Stimulated activated CD4-positive, alpha-beta T cell treated with anti-CD3 and anti-CD28 coated beads, Interleukin-15, amount 100 ng/mL, for 48 hours (primary cell): Measurements from ENCODE around the gene TENM4.

Source experiments
- DNase-seq, 2 donors: peaks; one replicate each; pipeline ENCODE4 v3.0.0-alpha.2; 2020; ENCODE audit warnings: low read depth in 2 of 2

TENM4 gene

DNA sequence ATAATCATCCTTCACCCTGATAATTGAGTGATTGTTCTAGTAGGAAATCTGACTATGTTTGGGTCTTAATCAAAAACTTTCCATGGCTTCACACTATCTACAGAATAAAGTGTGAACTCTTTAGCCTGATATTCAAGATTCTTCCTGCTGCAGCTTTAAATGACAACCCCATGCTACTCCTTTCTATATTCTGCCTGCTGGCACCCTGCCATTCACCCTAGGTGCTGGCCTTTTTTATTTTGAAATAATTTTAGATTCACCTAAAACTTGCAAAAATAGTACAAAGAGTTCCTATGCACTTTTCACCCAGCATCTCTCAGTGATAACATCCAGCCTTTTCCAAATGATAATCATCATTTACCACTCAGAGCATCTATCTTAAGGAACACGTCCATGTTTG lies 502.8 kb downstream of the TENM4 start:
- DNase-seq = no peak

DNA sequence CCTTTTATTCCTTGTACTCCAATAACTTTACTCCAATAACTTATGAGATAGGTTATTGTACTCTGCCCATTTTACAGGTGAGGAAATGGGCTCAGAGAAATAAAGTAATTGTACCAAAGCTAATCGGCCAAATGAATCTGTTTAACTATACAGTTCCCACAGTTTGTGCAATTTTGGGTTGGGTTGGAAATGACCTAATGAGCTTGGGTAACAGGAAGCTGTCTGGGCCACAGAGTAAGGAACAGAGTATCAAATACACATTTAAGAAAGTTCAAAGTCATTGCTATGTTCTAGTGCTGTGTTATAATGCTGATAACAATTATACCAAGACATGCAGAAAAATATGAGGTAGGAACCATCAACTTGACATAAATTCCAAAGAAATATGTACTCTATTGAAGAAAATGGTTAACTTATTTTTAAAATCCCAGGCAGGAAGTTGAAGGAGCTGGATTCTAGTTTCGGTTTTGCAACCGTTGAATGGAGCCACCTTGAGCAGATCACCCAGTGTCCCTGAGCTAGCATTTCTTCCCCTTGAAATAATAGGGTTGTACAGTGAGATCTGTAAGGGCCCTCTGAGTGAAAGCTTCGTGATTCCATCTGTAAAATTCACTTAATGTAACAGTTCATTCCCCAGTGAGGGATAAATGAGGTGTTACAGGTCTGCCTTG lies 505.3 kb downstream of the TENM4 start:
- DNase-seq = no peak

DNA sequence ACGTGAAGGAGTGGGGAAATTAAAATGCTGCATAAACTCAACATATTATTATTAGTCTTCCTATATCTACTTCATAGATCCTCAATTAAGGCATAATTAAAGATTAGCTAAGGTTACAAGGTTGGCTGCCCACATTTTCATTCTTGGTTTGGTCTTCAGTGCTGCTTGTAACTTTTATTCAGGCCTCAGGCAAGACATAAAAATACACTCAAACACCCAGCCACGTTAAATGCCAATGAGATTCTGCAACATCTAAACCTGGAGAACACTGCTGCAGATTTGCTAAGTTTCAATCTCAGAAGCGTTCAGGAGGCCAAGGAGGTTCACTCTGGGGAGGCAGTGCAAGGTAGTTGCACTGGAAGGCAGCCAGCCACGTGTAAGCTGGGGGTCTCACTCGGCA lies 507.5 kb downstream of the TENM4 start:
- no peak for DNase-seq

DNA sequence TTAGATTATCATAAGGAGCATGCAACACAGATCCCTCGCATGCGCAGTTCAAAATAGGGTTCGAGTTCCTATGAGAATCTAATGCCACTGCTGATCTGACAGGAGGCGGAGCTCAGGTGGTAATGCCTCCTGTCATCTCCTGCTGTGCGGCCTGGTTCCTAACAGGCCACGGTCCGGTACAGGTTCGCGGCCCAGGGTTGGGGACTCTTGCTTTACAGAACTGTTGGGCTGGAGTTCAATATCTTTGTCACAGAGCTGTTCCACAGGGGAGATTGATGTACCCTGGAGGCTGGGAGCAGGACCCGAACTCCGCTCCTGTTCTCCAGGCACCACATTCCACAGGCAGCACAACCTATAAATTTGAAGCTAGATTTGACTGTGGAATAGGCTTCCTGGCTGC lies 508.1 kb downstream of the TENM4 start:
- DNase-seq = no peak

DNA sequence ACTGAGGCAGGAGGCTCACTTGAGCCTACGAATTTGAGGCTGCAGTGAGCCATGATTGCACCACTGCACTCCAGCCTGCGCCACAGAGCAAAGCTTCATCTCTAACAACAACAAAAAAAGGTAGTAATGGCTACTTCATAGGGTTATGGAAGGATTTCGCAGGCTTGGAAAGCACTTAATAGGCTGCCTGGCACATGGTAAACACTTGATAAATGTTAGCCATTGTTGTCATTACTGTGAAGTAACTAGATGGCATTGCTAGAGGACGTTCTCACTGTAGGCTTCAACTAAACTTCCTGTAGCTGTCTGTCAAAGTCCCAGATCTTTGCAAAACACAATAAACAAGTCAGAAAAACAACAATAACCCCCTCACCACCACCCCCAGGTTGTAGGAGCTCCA lies 508.9 kb downstream of the TENM4 start:
- no peak for DNase-seq

DNA sequence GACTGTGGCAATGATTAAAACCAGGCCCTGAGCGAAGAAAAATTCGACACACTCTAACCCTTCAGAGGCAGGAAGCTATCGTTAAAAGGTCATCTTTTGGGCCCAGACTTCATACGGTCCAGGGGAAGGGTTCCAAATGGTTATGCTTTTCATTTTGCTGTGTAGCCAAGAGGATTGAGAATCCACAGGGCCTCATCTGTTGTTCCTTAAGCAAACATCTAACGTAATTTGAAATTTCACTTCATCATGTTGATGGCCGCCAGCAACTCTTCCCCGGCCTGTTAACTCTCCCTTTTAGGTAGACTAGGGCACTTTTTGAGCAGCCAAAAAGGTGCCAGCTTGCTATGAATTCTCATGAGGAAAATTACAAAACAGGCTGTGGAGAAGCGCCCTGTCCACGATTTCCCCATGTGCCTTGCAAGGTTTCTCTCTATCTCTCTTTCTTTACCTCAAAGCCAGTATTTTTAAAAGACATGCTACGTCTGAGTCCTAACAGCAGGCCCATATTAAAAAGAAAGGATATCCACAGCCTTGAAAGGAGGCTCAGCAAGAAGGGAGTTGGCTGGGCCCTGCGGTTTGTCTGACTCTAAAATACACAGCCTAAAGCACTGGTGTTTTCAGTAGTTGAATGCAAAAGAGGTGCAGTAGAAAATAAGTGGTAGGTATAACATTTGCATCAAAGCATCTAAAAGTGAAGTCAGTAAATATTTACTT lies 509.9 kb downstream of the TENM4 start:
- no peak for DNase-seq

DNA sequence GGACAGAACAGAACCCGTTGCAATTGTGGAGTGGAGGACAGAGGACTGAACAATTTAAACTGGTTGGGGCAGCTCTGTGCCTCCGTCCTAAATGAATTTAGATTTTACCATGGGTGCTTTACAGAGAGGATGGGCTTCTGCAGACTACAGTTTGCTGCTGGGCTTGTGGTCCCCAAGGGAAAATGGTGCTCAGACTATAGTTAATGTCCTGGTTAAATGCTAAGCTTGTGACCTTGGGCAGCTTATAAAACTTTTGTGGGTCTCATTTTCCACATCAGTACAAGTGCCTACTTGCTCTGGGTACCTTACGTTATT lies 511.0 kb downstream of the TENM4 start:
- no peak for DNase-seq

DNA sequence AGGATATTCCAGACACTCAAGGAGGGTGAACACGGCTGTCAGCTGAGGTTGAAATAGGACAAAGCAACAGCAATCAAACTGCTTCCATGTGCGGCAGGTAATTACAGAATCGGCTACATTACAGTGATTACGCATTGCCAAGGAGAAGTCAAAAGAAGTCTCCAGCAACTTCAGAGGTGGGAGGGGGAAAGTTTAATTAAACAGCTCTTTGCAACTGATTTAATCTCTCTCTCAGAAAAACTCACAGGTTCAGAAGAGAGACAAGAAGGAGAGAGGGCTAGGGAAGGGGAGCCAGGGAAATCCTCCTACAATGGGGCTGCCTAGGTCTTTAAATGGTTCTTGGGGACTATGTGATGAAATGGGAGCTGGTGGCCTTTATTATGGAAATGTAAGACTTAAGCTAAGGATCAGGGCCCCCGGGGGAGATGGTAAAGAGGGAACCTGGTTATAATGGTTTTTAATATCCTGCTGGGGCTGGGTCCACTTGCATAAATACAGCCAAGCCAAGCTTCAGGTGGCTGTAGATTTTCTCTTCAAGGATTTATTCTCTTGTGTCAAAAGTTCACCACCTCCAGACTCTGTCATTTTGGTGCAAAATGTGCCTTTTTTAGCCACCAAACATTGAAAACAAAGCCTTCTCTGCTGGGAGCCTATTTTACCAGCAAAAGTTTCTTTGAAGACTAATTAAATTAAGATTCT lies 511.5 kb downstream of the TENM4 start:
- no peak for DNase-seq

DNA sequence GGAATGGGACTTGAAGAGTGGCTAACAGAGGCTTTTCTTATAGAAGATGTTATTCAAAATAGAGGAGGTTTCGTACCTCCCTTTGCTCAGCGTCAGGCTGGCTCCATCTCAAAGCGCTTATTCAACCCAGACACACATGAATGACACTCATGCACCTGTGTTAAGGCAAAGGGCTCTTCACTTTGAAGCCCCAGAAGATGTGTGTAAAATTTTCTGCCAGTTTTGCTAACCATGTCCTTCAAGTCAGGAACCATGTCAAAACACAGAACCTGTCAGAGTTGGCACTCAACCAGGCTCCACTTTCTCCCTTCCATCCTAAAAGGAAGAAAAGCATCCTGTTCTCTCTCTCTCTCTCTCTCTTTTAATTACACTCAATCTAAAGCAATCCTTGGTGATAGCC lies 513.3 kb downstream of the TENM4 start:
- no peak for DNase-seq

DNA sequence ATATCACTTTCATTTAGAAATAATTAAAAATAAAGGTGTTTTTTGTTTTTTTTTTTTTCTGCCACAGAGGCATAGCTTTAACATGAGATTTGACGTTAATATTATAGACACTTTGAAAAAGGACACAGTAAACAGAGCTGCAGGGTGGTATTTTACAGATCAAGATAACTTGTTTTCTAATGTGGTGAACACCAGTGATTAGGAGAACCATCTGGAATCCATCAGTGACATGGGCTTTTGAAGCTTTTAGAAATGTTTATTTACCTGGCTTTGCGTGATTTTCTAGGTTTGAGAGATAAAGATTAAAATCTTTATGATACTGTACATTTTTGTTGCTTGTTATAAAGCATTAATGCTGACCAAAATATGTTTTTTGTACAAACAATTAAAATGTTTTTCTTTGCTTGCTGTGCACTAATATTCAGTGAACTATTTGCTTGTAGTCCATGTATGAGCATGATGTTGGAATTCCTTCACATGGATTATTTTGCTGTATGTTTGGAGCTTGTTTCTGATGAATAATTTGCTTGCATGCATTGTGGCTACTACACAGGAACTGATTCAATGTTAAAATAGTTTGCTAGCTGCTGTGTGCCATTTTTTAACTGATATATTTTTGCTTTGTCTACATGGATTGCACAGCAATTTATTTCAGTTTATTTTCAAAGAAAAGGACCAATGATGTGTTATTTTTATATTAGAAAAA lies 514.0 kb downstream of the TENM4 start:
- no peak for DNase-seq

DNA sequence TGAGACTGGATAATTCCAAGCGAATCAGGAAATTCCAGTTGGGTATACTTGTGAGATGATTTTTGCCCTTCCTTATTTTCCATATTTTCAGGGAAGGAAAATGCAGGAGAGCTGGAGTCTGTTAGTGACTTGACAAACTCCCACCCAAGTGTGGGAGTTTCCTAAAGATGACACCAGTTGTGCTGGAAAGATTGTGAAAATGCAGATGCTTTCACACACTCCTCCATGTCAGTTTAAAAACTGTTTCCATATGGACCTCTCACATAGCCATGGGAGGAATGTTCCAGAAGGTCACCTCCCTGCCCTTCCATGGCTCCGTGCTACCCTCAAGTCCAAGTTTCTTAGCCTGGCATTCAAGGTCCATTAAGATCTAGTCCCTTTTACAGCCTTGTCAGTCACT lies 515.4 kb downstream of the TENM4 start:
- no peak for DNase-seq

DNA sequence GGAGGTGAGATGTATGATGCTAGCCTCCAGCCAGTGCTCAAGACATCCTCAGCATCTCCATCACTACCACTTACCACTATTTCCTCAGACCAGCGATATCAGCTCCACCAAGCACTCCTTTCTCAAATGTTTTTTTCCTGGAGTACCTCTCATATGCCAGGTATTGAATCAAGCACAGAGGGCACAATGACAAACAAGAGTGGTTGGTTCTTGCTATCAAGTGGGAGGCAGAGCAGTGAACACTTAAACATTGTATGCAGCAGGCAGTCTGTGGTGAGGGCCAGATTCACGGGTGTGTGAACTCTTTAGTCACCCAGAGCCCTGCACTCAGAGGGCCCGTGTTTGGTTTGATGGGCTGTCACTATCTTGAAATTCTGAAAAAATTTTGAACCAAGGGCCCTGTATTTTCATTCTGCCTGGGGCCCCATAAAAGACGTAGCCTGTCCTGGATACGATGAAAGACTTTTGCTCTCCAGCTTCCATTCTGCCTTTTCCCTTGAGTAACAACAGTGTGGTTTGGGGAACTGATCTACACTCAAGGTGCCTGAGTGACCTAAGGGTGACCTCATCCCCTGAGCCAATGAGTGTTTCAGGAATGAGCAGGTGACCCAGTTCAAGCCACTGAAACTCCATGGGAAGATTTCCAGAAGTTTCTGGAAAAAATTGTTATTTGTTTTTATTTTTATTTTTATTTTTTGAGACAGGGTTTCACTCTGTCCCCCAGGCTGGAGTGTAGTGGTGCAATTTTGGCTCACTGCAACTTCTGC lies 517.8 kb downstream of the TENM4 start:
- DNase-seq = no peak

DNA sequence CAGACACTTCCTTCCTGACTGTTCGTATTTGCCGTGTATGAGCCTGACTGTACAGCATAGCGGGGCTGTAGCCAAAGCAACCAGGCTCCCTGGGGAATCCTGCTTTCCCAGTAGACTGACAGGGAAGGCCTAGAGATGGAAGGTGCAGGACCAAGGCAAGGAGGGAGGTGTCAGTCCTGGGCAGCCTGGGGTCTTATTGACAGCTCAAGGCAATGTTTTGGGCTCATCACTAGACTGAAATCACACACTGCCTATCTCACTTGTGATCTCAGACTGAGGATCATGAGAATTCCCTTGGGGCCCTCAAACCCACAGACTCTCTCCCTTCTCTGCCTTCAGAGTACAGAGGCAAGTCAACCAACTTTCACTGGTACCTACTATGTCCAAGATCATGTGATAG lies 519.3 kb downstream of the TENM4 start:
- DNase-seq = no peak

DNA sequence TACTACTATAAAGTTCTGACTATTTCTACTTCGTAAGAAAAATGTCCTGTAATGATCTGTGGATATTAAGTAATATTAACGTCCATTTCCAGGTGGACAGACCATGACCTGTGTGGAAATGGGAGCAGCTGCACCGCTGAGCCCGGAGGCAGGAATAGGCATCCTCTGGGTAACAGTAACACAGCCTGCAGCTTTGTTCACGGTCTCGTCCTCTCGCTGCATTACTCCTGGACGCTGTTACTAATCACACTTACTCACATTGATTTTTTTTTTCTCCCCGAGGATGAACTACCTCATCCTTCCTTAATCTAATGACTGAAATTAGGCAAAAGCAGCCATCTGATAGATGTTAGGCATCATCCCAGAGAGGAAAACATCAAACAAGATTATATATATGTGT lies 520.5 kb downstream of the TENM4 start:
- no peak for DNase-seq

DNA sequence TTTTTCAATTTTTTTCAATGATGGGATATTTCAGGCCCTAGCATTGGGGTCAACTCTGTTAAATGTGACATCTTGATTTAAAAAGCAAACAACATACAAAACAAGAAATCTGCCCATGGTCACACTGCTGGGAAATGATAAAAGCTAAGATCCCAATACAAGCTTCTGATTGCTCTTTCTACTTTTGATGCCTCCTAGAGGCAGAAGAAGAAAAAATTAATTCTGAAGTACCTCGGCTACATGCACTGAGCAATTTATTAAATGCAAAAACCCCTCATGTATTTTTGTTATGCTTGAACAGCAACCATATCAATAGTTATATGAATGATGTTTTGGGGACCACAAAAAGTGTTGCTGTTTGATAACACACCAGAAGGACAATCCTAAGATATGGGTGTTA lies 524.1 kb downstream of the TENM4 start:
- DNase-seq = no peak

DNA sequence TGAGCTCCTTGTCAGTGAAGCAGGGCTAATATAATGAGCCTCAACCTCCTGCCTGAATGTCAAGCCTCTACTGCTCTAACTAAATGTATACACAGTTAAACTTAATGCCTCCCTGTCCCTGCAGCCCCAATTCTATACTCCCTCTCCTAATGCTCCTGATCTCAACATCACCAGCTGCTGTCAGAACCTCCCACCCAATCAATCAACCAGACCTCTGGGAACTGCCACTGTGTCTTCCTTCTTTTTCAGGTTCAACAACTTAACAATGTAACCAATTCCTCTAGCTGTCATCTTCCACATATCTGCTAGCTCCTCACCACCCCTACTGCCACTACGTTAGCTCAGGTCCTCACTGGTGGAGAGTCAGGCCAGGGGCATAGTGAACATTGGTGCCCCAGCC lies 526.3 kb downstream of the TENM4 start:
- DNase-seq = no peak

DNA sequence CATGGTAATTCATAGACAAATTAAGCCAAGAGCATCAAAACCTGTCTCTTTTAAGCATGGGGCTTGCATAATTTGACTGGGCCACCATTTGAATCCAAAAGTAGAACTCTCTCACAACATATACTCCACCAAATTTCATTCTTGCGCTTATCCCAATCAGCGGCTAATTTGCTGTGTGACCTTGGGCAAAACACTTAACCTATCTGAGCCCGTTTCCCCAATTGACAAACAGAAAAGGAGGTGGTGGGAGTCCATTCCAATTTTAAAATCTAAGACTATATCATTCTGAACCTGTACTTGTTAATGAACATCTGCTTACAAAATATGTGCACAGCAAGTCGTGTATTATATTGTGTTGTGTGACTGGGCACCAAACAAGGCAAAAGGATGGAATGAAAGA lies 528.1 kb downstream of the TENM4 start:
- no peak for DNase-seq

DNA sequence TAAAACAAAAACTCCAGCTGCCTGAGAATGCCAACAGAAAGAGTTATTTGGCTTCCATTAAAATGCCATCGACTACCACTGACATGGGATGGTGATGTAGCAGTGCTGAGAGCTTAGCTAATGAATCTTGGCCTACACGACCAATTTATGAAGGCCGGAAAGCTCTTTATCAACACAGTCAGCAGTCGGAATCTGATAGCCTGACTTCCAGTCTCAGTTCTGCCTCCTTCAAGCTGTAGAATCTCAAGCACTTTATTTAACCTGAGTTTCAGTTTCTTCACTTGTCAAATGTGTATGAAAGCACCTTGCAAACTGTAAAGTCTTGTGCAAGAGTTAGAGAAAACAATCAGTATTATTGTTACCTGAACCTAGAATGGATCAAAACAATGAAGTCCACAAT lies 530.5 kb downstream of the TENM4 start:
- DNase-seq = no peak

DNA sequence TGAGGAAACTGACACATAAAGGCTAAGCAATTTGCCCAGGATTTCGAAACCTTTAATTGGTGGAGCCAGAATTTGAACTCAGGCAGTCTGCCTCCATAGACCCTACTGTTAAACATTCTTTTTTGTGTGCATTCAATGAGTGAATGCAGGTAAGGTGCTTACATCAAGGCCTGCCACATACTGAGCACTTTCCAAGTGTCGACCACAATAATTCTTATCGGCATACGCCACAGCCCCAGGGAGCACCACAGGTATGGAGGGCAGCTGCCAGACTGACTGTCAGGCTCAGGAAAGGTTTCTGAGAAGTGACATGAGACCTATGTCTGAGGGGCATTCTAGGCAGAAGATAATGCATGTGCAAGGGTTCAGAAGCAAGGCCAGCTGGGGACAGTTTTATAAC lies 531.4 kb downstream of the TENM4 start:
- no peak for DNase-seq

DNA sequence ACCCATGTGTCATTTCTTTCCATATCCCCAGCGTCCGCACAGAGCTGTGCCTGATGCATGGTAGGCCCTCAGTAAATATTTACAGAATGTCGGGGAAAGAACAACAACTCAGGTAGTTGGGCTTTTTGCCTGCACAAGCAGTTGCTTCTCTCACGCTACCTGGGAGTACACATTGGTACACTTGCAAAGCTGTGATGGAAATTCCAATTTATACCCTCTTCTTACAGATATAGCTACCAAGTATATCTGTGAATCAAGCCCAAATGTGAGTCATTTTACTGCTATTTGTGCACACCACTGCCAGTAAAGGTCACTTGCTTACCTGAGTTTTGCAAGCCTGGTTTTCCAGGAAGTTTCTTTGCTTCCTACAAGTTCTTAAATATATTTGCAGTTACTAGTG lies 533.2 kb downstream of the TENM4 start:
- no peak for DNase-seq

DNA sequence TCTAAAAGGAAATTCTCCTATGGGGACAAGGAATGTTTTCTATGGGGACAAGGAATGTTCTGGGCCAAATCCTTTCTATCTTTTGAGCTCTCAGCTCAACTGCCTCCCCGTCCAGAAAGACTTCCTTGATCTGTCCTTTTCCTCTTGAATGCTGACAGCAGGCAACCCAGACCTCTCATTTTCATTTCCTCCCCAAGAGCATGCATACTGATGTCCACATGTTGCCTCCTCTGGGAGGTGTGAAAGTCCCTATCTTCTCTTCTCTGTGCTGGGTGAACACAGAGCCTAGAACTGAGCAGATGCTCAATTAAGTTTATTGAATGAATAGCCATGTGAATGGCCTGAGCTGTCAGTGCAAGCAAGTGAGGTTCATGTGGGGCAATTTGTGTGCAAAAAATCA lies 534.3 kb downstream of the TENM4 start:
- no peak for DNase-seq

DNA sequence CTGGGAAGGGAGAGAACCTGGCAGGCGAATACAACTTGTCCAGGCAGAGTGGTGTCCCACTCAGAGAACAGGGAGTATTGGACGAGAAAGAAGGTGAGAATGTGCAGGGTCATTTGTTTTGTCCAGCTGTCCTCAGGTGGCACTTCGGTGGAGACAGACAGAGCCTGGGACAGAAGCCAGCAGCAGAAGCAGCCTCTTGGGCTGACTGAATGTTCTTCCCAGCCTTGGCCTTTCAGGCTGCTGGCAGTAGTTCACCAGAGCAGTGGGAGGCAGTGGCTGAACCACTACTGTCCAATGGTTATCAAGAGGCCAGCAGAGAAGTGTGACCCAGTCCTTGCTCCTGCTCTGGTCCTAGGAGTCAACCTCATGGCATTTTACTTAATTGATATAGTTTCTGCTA lies 535.1 kb downstream of the TENM4 start:
- DNase-seq = no peak
